NCI-H1105 treated with DMSO at 0.1 percent for 48 hours (cell line): Measurements from ENCODE around the gene TRIM32.
"Not testable (repeated sequence)": the region's sequence is repeated elsewhere in the genome, so short reads cannot be mapped to it uniquely, and the experiment has no call there.

ENCODE experiments used
- DNase-seq: peaks from one replicate; lab custom pipeline; 2025; lab: John Stamatoyannopoulos, UW

Gene TRIM32

DNA sequence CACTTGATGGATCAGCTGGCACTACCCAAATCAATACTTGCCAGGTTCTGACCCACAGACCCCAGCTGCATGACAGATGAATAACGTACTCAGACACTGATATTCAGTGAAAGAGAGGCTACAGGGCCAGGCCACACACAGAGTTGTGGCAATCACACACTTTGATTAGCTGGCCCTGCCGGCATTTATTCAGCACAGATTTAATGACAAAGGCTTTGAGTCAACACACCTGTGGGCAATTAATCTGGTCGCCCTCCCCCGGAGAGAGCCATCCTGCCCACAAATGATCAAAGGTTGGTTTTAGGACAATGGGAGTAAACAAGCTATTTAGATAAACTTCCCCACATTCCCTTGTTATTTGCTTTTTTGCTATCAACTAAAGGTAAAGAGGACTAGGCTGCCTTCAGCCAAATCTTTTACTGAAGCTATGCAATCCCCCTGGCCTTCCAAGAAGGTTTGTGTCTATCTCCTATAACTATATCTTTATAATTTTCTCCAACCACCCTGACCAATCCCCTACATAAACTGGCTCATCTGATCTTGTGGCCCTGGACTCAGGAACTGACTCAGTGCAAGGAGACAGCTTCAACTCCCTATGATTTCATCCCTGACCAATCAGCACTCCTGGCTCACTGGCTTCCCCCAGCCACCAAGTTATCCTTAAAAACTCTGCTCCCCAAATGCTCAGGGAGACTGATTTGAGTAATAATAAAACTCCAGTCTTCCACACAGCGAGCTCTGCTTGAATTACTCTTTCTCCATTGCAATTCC, 12.7 kb upstream of the TRIM32 start:
- no peak for DNase-seq

- DNase-seq: no peak
Measured at GRCh38 chr9:116683535-116683934, 3.6 kb upstream of the TRIM32 start.

DNA sequence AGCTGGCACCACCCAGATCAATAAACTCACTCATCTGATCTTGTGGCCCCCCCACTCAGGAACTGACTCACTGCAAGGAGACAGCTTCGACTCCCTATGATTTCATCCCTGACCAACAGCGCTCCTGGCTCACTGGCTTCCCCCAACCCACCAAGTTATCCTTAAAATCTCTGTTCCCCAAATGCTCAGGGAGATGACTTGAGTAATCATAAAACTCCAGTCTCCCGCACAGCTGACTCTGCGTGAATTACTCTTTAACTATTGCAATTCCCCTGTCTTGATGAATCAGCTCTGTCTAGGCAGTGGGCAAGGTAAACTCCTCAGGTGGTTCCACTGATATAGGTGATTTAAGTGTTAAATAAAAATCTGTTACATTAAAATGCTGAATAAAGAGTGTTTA, 1.9 kb upstream of the TRIM32 start:
- DNase-seq: no peak

DNA sequence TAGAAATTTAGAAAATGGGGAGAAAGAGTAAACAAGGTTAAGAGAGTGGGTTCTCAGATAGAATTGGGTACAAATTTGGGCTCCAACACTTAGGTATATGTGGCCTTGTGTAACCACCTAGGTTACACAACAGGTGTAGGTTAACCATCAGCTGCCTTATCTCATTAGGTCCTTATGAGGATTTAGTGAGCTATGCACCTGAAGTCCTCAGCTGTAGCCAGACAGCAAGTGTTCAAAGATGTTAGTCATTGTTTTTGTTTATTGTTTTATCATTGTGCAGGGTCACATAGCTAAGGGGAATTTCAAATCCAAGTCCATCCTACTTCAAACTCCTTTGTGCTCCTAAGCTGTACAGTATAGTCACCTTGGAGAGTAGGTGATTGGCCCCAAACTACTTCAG, 970 bp upstream of the TRIM32 start:
- DNase-seq: no peak

DNA sequence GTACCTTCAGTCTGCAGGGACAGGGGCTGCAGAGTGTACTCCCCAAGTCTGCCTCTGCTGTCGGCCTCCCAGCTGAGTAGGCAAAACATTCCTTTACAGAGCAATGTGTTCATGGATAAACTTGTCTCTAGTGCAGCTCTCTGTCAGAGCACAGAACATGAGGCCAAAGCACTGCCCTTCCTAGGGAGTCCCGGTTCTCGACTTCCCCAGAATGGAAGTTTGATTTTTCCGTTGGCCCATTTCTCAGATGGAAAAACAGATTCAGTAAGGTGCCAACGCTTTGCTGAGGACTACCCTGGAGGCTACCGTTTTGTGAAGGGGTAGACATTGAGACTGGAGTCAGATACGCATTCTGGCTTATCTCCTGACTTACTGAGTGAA, 422 bp upstream of the TRIM32 start:
- DNase-seq: no peak

DNA sequence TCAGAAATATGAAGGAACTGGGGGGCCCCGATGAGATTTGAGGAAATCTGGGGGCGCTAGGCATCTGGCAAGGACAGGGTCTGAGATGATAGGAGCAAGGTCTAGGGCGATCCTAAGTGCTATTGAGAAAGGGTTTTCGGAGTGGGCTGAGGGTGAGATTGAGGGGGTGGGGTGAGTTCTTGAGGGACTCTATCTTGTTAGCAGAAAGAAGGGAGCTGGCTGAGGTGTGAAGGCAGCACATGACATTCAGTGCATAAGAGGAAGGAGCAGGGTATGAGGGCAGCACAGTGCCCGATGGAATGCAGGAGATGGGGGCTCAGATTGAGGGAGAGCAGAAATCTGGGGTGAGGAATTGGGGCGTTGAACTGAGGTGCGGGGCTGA, 640 bp downstream of the TRIM32 start:
- DNase-seq: no peak

DNA sequence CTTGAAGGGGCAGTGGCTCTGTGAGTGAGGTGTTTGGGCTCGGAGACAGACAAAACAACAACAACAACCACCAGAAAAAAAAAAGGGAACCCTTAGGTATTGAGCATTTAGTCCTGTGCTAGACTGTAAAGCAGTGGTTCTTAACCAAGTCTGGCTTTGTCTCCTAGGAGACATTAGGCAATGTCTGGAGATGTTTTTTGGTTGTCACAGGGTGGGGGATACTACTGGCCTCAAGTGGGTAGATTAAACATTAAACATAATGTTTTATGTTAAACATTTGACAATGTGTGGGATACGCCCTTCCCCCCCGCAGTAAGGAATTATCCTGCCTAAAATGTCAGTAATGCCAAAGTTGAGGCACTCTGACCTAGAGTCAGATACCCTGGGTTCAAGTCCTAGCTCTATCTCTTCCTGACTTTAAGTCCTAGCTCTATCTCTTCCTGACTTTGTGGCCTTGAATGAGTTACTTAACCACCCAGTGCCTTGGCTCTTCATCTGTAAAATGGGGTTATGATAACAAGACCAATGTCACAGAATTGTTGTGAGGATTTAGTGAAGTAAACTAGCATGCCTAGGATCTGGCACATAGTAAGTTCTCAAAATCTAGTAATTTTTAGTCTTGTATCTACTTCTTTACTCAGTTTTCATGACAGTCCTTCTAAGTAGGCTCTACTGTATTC, 1.8 kb downstream of the TRIM32 start:
- DNase-seq: no peak

GRCh38 chr9:116689486-116690032, 2.5 kb downstream of the TRIM32 start:
- no peak for DNase-seq

DNA sequence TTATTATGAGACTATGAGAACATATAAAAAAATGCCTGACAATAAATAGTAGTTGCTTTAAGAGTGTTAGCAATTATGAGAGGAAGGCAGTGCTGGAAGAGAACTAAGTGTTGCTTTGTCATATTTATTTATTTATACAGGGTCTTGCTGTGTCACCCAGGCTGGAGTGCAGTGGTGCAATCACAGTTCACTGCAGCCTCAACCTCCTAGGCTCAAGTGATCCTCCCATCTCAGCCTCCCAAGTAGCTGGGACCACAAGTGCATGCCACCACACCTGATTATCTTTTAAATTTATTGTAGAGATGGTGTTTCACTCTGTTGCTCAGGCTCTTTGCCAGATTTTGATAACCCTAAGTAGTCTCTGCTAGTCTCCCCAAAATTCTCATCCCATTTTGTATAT, 3.7 kb downstream of the TRIM32 start:
- not testable (repeated sequence) for DNase-seq

DNA sequence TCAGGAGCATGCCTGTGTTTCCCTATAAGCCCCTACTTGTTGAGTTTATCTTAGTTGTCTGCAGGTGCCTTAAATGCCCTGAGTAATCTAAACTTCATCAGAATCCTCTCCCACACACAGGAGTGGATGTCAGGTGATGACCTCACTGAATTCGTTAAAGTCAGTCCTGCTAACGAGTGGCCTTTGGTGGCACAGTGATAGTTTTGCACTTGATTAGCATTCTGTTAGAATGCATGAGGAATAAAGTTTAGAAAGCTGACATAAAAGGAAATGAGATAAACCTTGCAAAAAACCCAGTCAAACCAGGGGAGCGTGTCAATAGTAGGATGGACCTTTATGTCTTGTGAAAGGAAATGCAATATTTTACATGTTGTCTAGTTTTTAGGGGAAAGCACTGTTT, 4.5 kb downstream of the TRIM32 start:
- DNase-seq: no peak

DNA sequence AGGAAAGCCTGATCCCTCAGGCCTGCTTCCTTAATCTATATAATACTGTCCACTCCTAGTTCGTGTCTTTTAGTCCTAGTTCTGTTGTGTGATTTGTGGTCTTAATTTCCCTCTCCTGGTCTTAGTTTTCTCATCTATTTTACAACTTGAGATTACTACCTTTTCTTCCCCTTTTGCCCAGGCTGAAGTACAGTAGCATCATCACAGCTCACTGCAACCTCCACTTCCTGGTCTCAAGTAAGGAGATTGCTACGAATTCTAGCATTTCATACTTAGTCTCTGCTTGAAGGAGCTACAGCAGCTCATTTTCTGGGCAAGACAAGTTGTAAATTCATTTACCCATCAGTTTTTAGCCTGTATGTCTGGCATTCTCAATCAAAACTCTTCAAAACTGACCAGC, 5.5 kb downstream of the TRIM32 start:
- no peak for DNase-seq

DNA sequence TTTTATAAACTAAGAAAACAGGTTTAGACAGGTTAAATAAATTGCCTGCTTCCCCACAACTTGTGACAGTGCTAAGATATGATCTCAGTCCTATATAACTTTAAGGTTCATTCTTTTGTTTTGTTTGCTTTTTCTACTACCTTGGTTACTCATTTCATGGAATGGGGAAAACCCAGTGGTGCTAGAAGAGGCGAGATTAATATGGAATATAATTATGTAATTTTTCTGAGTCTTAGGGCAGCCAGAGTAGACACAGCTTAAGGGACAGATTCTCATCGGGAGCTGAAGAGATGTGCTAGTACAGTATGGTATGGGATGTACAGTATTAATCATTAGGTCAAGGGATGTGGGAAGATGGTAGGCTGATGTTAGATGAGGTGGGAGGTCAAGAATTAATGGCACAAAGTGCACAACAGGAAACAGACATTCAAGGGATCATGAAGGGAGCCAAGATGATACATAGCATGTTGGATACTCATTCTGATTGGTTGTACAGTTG, 6.2 kb downstream of the TRIM32 start:
- DNase-seq: no peak

- DNase-seq: no peak
Measured at GRCh38 chr9:116694785-116695291, 7.7 kb downstream of the TRIM32 start.

DNA sequence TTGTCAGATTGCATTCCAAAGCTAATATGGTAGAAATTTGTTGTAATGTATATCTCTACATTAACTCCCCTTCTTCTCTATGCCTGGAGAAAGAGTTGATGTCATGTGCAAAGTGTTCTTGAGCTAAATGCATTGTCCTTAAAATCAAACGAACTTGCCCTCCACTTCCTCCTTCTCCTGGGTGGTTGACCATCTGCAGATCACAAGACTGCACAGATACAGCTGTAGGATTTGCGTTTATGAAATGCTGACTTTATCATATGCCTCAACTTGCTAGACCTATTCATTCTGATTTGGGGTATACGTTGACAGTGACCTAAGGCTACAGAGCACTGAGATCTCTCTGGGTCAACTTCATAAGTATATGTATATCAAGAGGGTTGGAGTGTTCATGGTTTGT, 8.3 kb downstream of the TRIM32 start:
- no peak for DNase-seq

DNA sequence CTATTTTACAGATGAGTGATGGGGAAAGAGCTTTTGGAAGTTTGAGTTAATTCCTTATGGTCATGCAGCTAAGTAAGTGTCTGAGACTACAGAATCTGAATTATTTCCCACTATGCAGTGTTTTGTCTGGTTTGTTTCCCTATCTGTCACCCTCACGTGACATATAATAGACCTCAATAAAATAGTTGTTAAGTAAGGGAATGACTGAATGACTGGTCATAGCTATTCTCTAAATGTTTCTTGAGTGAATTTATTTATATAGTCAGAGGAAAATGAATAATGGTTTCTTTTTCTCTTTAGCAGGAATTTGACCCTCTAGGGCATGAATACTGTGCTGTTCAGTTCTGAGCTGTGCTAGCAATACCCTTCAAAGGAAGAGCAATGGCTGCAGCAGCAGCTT, 10.3 kb downstream of the TRIM32 start:
- DNase-seq: no peak

DNA sequence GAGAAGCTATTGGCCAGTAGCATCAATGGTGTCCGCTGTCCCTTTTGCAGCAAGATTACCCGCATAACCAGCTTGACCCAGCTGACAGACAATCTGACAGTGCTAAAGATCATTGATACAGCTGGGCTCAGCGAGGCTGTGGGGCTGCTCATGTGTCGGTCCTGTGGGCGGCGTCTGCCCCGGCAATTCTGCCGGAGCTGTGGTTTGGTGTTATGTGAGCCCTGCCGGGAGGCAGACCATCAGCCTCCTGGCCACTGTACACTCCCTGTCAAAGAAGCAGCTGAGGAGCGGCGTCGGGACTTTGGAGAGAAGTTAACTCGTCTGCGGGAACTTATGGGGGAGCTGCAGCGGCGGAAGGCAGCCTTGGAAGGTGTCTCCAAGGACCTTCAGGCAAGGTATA, 10.8 kb downstream of the TRIM32 start:
- DNase-seq: no peak

DNA sequence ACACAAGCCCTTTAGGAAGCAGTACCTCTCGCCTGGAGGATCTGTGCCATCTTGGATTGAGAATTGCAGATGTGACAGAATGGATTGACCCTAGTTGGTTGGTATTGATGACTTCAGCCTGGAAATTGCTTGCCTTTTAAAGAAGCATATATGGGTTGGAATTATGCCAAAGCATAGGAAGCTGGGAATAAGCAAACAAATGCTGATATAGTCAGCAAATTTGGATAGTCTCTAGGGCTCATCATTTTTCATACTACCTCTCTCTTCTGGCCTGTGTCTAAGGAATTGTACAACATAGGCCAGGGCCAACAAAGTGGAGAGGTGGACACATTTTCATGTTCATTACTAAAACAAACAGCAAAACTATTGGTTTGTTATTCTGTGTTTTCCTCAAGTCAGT, 13.2 kb downstream of the TRIM32 start:
- no peak for DNase-seq

- peak; percentile 42 for DNase-seq
Measured at GRCh38 chr9:116700882-116701865, 14.1 kb downstream of the TRIM32 start.

DNA sequence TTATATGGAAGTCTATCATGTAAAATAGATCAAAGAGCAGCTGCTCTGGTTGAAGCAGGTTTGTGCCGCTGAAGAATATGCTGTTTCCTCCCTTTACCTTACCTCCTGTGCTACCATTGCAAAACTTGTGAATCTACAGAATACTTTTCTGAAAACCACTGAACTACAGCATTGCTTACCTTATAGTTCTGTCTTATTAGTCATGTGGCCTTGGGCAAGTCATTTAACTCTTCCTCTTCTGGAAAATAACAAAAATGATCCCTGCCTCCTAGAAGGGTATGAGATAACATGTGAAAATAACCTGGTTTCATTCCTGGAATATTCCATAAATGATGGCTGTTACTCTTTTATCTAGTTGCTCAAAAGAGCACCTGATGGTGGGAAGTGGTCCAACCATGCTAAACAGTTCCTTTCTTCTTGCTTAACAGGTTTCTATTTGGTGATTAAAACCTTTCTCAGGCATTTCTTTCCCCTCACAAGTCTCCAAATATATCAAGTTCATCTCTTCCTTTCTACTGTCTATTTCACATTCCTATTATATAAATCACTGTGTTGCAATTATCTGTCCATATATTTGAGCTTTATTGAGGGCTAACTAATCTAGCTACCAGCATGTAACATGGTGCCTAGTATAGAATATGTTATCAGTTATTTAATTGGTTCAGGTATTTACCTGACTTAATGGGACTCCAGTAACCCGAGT, 15.0 kb downstream of the TRIM32 start:
- no peak for DNase-seq

DNA sequence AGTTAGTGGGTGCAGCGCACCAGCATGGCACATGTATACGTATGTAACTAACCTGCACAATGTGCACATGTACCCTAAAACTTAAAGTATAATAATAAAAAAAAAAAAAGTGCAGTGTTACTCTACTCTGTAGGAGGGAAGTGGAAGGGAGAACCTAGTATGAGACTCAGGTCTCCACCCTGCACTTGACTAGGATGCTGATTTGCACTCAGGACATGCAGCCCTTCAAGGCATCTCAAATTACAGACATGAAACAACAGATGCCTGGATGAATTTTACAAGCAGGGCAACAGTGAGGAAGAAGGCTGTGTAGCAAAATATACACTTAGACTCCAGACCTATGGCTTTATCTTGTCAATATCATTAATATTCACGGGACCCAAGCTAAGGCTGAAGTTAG, 16.5 kb downstream of the TRIM32 start:
- DNase-seq: no peak

- DNase-seq: no peak
Measured at GRCh38 chr9:116704470-116704869, 17.4 kb downstream of the TRIM32 start.
